ENCODE results near the gene KCNK5. TPM values are rescaled to one million over a fixed set of nuclear protein-coding genes. Genes with fewer than 3 reads are reported as not detected.

The KCNK5 gene
- total RNA-seq, 4 donors from 2014 or later: 0.07 to 0.22 (median 0.20) TPM; not detected in 1

DNA sequence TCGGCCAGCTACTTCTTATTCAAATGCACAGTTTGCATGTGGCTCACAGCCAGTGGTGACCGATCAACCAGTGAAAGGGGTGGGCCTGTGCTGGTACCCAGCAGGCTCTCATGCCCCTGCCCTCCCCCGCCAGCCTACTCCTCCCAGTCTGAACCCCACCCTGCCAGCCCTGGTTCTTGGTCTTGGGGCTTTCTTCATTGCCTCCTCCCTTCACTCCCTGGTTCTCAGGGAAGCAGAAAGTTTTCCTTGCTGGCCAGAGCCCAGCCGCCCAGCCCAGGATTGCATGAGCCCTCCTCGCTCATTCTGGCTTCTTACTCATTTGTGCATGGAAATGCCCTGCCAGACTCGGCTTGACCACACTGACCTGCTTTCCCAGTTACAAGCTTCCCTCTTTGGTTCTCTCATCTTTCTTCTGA lies 44.1 kb upstream of the KCNK5 start:
- H3K9me3 ChIP-seq: no peaks in the 10 kb centered on the region
- H3K27ac ChIP-seq: no peak overlapping the region
- H3K27me3 ChIP-seq: no peaks in the 10 kb centered on the region
- in situ Hi-C loops (cut with MboI; ENCODE audit: low sequenced_read_pairs in 4 of 4) (no loop called here), intact Hi-C loops (cut with DNase I; ENCODE audit: low total_unique reads) (no loop called here)
- H3K4me1 ChIP-seq: no peaks in the 10 kb centered on the region
- no peak for DNase-seq
- no peaks in the 10 kb centered on the region for H3K36me3 ChIP-seq
- TF ChIP-seq POLR2A (IDR thresholded peaks at IDR 0.05) (no peak), CTCF (IDR thresholded peaks at IDR 0.05 in 4 of 5, conservative IDR thresholded peaks at IDR 0.05 in 1 of 5) (no peak)
- no peak for ATAC-seq
- H3K4me3 ChIP-seq: no peak overlapping the region

DNA sequence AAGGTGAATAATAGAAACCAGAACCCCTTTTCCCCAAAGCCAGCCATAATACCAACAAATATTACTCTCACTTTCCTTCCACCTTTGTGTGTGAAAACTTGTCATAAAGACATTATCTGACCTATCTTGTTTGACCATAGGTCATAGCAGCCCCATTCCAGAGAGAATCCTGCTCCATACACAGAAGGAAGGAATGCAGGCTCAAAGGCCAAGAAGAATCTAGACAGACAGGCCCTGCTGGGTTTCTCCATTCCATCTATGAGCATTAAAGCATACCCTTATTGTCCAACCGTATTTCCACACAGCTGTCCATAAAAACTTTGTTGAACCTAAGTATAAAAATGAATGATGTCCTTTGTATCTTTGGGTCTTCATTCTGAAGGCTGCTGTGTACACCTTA lies 40.7 kb upstream of the KCNK5 start:
- ATAC-seq: no peak
- H3K9me3 ChIP-seq: no peaks in the 10 kb centered on the region
- no peaks in the 10 kb centered on the region for H3K36me3 ChIP-seq
- in situ Hi-C loops (cut with MboI; ENCODE audit: low sequenced_read_pairs in 4 of 4) (no loop called here), intact Hi-C loops (cut with DNase I; ENCODE audit: low total_unique reads) (no loop called here)
- H3K4me3 ChIP-seq: no peak overlapping the region
- no peaks in the 10 kb centered on the region for H3K27me3 ChIP-seq
- H3K4me1 ChIP-seq: no peaks in the 10 kb centered on the region
- no peak for DNase-seq
- no peak overlapping the region for H3K27ac ChIP-seq
- TF ChIP-seq POLR2A (IDR thresholded peaks at IDR 0.05) (no peak), CTCF (IDR thresholded peaks at IDR 0.05 in 4 of 5, conservative IDR thresholded peaks at IDR 0.05 in 1 of 5) (no peak)

DNA sequence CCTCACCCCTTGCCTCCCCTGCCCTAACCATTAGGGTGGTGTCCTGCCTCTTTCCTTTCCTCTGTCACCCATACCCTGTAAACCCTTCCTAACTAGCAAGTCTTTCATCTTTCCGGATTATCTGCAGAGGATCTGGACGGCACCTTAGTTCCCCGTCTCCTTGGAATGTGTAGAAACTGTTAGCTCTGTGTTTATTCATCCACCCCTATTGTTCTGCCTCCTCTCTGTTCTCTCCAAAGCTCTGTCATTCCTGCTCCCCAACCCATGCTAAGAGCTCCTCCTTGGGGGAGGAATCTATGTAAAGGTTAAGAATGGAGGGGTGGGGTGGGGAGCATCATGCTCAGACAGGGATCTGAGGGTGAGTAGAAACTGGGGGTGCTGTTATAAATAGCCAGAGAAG lies 39.4 kb upstream of the KCNK5 start:
- in situ Hi-C loops (cut with MboI; ENCODE audit: low sequenced_read_pairs in 4 of 4): no loop called here
- H3K27me3 ChIP-seq: no peaks in the 10 kb centered on the region
- H3K36me3 ChIP-seq: no peaks in the 10 kb centered on the region
- H3K4me3 ChIP-seq: no peak overlapping the region
- intact Hi-C loops (cut with DNase I; ENCODE audit: low total_unique reads): no loop called here
- ATAC-seq (no peak), DNase-seq (no peak)
- no peaks in the 10 kb centered on the region for H3K9me3 ChIP-seq
- H3K4me1 ChIP-seq: no peaks in the 10 kb centered on the region
- no peak for TF ChIP-seq CTCF (IDR thresholded peaks at IDR 0.05 in 4 of 5, conservative IDR thresholded peaks at IDR 0.05 in 1 of 5)
- no peak for TF ChIP-seq POLR2A (IDR thresholded peaks at IDR 0.05)
- H3K27ac ChIP-seq: no peak overlapping the region

DNA sequence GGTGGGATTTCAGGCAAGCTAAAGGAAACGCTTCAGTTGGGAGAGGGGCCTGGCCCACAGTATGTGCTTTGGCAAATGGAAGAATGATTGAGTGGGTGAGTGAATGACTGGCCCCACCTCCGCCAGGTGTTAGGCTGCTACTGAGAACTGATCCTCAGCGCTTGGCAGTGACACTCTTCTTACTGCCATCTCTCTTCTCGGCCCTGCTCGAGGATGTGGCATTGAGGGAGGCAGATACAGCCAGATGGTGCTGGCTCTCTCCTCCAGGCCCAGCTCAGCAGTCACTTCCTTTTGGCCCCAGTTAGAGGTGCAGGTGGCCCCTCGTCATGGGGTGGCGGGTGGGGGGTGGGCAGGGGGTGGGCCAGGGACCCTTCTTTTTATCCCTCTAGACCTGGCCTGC lies 38.9 kb upstream of the KCNK5 start:
- no peaks in the 10 kb centered on the region for H3K9me3 ChIP-seq
- no peaks in the 10 kb centered on the region for H3K36me3 ChIP-seq
- DNase-seq (no peak), ATAC-seq (no peak)
- no peaks in the 10 kb centered on the region for H3K4me1 ChIP-seq
- H3K4me3 ChIP-seq: no peak overlapping the region
- no peaks in the 10 kb centered on the region for H3K27me3 ChIP-seq
- H3K27ac ChIP-seq: no peak overlapping the region
- no peak for TF ChIP-seq CTCF (IDR thresholded peaks at IDR 0.05 in 4 of 5, conservative IDR thresholded peaks at IDR 0.05 in 1 of 5)
- no peak for TF ChIP-seq POLR2A (IDR thresholded peaks at IDR 0.05)
- in situ Hi-C loops (cut with MboI; ENCODE audit: low sequenced_read_pairs in 4 of 4) (no loop called here), intact Hi-C loops (cut with DNase I; ENCODE audit: low total_unique reads) (no loop called here)

- no peaks in the 10 kb centered on the region for H3K9me3 ChIP-seq
- H3K36me3 ChIP-seq: no peaks in the 10 kb centered on the region
- DNase-seq: no peak
- no peak overlapping the region for H3K4me3 ChIP-seq
- H3K27me3 ChIP-seq: no peaks in the 10 kb centered on the region
- TF ChIP-seq POLR2A (IDR thresholded peaks at IDR 0.05) (no peak), CTCF (IDR thresholded peaks at IDR 0.05 in 4 of 5, conservative IDR thresholded peaks at IDR 0.05 in 1 of 5) (no peak)
- no peak overlapping the region for H3K27ac ChIP-seq
- in situ Hi-C loops (cut with MboI; ENCODE audit: low sequenced_read_pairs in 4 of 4): no loop called here
- no peaks in the 10 kb centered on the region for H3K4me1 ChIP-seq
- no peak for ATAC-seq
- intact Hi-C loops (cut with DNase I; ENCODE audit: low total_unique reads): no loop called here
Observed at GRCh38 chr6:39266782-39267355, 37.6 kb upstream of the KCNK5 start.

All from gastrocnemius medialis (tissue), 4 donors.